A549 (cell line): ENCODE data around the gene UBL7.

Experiments used
- ESRRA ChIP-seq: fragments of 150-350 bp; IDR thresholded peaks from 2 replicates; pipeline ENCODE4 v1.6.1; 2014; ENCODE audit warnings: mild to moderate bottlenecking, low read length, borderline replicate concordance
- HDAC2 ChIP-seq: fragments of 200-600 bp; sonication (generic); IDR thresholded peaks from 2 replicates; pipeline ENCODE4 v1.6.1; 2016
- KDM1A ChIP-seq: fragments of 200-600 bp; sonication (generic); IDR thresholded peaks from 2 replicates; pipeline ENCODE4 v1.6.1; 2016; ENCODE audit warnings: low read depth, mild to moderate bottlenecking
- MAZ ChIP-seq: fragments of 150-350 bp; IDR thresholded peaks from 2 replicates; pipeline ENCODE4 v1.6.1; 2014; ENCODE audit warnings: antibody characterized with exemption, low read depth, low read length, borderline replicate concordance
- NFE2L2 ChIP-seq: fragments of 150-350 bp; conservative IDR thresholded peaks from 2 replicates; pipeline ENCODE4 v1.6.1; 2014; ENCODE audit warnings: low read length
- POLR2A ChIP-seq: IDR thresholded peaks from 2 replicates; pipeline ENCODE4 v1.6.1; 2012; ENCODE audit warnings: mild to moderate bottlenecking, low read length
- RAD21 ChIP-seq, 2 experiments: fragments of >200 bp in 1 of 2; sonication (Bioruptor Twin) in 1 of 2; formaldehyde crosslinking in 1 of 2; IDR thresholded peaks in 1 of 2; conservative IDR thresholded peaks in 1 of 2; 2 replicates in 1 of 2; 3 replicates in 1 of 2; pipeline ENCODE4 v1.6.1; 2012 to 2018; ENCODE audit warnings: inconsistent platforms in 1 of 2
- SMC3 ChIP-seq: fragments of >200 bp; sonication (Bioruptor Twin); formaldehyde crosslinking; IDR thresholded peaks from 3 replicates; pipeline ENCODE4 v1.6.1; 2018; ENCODE audit warnings: inconsistent platforms
- ZC3H11A ChIP-seq: fragments of 450-650 bp; IDR thresholded peaks from 2 replicates; pipeline ENCODE4 v1.6.1; 2014; ENCODE audit warnings: antibody characterized with exemption, mild to moderate bottlenecking
- TF ChIP-seq, protein P1 (sequence below): IDR thresholded peaks from 2 replicates; pipeline ENCODE4 v1.6.1; 2012
- TF ChIP-seq, protein P2 (sequence below): fragments of >200 bp; sonication (Bioruptor Twin); formaldehyde crosslinking; IDR thresholded peaks from 3 replicates; pipeline ENCODE4 v1.5.1; 2016
- TF ChIP-seq, protein P3 (sequence below): IDR thresholded peaks from 2 replicates; pipeline ENCODE4 v1.6.1; 2012

DNA sequence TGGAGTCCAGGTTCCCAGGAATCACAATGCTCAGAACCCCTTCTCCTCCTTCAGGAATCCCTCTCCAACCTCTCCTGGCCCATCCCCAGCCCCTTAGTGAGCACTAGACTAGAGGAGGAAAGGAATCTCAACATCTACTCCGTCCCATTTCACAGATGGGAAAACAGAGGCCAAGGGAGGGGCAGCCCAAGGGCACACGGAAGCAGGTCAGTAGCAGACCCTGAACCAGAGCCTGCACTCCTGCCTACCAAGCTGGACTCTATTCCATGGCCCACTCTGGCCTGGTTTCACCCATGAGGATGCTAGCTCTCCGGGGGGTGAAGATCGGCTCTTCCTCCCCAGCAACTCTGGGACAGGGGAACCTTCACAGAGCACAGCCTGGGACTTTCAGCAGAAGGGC is 41.5 kb downstream of the UBL7 start:
- TF ChIP-seq KDM1A, result no peak
- TF ChIP-seq MAZ, result no peak
- TF ChIP-seq, protein P1, sequence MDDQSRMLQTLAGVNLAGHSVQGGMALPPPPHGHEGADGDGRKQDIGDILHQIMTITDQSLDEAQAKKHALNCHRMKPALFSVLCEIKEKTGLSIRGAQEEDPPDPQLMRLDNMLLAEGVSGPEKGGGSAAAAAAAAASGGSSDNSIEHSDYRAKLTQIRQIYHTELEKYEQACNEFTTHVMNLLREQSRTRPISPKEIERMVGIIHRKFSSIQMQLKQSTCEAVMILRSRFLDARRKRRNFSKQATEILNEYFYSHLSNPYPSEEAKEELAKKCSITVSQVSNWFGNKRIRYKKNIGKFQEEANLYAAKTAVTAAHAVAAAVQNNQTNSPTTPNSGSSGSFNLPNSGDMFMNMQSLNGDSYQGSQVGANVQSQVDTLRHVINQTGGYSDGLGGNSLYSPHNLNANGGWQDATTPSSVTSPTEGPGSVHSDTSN, result no peak
- no peak for TF ChIP-seq RAD21 (conservative IDR thresholded peaks at IDR 0.05 in 1 of 2, IDR thresholded peaks at IDR 0.05 in 1 of 2)
- TF ChIP-seq SMC3, result no peak
- no peak for TF ChIP-seq ZC3H11A
- TF ChIP-seq POLR2A, result no peak
- no peak for TF ChIP-seq HDAC2
- TF ChIP-seq, protein P2, sequence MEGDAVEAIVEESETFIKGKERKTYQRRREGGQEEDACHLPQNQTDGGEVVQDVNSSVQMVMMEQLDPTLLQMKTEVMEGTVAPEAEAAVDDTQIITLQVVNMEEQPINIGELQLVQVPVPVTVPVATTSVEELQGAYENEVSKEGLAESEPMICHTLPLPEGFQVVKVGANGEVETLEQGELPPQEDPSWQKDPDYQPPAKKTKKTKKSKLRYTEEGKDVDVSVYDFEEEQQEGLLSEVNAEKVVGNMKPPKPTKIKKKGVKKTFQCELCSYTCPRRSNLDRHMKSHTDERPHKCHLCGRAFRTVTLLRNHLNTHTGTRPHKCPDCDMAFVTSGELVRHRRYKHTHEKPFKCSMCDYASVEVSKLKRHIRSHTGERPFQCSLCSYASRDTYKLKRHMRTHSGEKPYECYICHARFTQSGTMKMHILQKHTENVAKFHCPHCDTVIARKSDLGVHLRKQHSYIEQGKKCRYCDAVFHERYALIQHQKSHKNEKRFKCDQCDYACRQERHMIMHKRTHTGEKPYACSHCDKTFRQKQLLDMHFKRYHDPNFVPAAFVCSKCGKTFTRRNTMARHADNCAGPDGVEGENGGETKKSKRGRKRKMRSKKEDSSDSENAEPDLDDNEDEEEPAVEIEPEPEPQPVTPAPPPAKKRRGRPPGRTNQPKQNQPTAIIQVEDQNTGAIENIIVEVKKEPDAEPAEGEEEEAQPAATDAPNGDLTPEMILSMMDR, result no peak
- TF ChIP-seq, protein P3, sequence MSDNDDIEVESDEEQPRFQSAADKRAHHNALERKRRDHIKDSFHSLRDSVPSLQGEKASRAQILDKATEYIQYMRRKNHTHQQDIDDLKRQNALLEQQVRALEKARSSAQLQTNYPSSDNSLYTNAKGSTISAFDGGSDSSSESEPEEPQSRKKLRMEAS, result no peak
- no peak for TF ChIP-seq ESRRA
- TF ChIP-seq NFE2L2, result no peak
